ENCODE data around the gene MALT1.

- TF ChIP-seq EZH2 (IDR thresholded peaks at IDR 0.05; ENCODE audit: low read depth, unreplicated experiment) = no peak
- TF ChIP-seq CTCF (conservative IDR thresholded peaks at IDR 0.05; ENCODE audit: low read depth in 2 of 2) = no peak
- TF ChIP-seq CREB1 (CRISPR knock-in tag; IDR thresholded peaks at IDR 0.05; ENCODE audit: low read depth) = no peak
- TF ChIP-seq EZH2phosphoT487 (IDR thresholded peaks at IDR 0.05; ENCODE audit: unreplicated experiment) = no peak
Observed at GRCh38 chr18:58714821-58715220, 43.6 kb downstream of the MALT1 start.
